Measurements from ENCODE around the gene ADCY10.
A peak's percentile ranks its signal among the peaks of the same experiment; 100 is the strongest.
"Not testable (repeated sequence)": the region's sequence is repeated elsewhere in the genome, so short reads cannot be mapped to it uniquely, and the experiment has no call there.

Gene ADCY10

GRCh38 chr1:167842872-167843271 is 71.1 kb downstream of the ADCY10 start:
- DNase-seq, result no peak

- DNase-seq, result no peak
Observed at GRCh38 chr1:167841530-167841929, 72.4 kb downstream of the ADCY10 start.

GRCh38 chr1:167839009-167839408 is 74.9 kb downstream of the ADCY10 start:
- DNase-seq, result no peak

DNA sequence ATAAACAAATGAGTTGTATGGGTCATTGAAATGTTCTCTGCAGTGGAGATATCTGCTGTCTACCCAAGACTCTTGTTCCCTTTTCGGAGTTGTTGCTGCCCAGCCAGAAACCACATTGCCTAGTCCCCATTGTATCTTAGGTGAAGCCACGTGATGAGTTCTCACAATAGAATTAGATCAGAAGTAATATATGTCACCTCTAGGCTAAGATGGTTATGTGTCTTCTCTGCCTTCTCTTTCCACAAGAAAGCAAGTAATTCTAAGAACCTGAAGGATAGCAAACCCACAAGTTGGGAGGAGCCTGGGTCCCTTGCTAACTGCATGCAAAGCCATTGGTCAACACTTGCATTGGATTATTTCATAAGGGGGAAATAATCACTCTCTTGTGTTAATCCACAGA is 76.6 kb downstream of the ADCY10 start:
- no peak for DNase-seq

- no peak for DNase-seq
Observed at GRCh38 chr1:167836197-167836596, 77.7 kb downstream of the ADCY10 start.

- DNase-seq, result no peak
Observed at GRCh38 chr1:167833904-167834303, 80.0 kb downstream of the ADCY10 start.

DNA sequence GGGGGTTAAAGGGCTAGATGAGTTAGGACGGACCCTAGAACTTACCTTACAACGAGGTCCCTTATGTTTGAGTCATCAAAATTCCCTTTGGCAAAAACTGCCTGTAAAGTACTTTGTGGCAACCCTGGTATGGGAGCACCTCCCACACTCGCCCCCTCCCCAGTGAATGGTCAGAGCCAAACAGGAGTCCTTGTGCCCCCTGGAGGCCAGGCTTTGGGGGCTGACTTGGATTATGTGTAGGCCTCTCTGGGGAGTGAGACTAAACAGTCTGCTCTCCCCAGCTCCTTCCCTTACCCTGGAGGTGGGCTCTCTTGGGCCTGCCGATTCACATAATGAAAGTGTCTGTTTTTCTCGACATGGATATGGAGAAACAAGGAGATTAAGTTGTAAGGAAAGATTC is 81.2 kb downstream of the ADCY10 start:
- no peak for DNase-seq

DNA sequence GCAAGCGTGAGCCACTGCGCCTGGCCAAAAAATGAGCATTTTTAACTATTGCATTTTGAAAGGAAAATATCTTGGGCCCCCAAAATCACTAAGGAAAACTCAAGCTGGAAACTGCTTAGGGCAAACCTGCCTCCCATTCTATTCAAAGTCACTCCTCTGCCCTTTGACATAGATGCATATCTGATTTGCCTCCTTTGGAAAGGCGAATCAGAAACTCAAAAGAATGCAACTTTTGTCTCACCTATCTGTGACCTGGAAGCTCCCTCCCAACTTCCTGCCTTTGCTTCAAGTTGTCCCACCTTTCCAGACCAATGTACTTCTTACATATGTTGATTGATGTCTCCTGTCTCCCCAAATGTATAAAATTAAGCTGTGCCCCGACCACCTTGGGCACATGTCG is 83.3 kb downstream of the ADCY10 start:
- not testable (repeated sequence) for DNase-seq

- DNase-seq, result no peak
Observed at GRCh38 chr1:167829868-167830267, 84.1 kb downstream of the ADCY10 start.

DNA sequence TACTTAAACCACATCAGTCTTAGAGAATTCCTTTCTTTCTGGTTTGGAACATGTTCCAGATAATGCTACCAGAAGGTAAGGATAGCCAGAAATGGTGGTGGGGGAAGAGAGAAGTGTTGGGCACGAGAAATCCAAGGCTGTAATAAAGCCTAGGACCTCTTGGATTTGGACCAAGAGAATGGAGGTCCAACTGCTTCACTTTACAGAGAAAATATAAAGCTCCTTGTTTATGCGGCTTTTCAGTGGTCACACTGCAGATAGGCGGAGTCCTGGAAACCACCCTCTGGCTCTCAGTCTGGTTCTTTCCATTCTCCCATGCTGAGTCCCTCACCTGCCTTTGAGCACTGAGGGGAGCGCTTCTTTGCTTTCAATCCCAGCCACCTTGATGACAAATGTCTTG is 87.8 kb downstream of the ADCY10 start:
- peak; percentile 30 for DNase-seq

GRCh38 chr1:167825419-167826079 is 88.4 kb downstream of the ADCY10 start:
- no peak for DNase-seq

GRCh38 chr1:167824163-167824794 is 89.7 kb downstream of the ADCY10 start:
- DNase-seq, result no peak

DNA sequence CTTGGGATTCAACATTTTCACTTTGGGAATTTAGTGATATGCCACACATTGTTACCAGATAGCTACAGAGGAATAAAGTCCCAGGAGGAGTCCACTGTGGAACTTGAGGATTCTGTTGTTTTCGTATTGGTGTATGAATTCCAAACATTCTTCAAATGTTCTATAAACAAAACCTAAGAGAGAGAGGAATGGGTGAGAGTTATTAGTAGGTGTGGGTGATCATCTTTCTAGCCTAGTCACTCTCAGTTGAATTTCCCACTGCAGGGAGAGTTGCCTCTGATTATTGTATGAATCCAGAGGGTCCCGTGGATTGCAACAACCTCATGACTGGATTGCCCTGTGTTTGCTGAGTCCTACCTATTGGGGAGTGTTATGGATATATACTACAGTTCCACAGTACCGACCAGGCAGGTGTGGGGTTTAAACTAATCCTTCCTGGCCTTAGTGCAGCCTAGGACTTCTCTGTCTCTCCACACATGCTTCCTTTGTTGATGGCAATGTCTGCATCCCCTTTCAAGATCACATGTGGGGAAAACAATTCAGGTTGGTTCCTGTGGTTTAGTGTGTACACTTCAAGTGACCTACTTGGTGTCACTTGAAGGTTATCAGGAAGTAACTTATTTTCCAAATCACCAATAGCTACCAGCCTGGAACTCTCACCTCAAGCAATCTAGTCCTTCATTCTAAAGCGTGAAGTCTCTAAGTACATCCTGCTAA is 91.8 kb downstream of the ADCY10 start:
- DNase-seq, result no peak

- DNase-seq, result no peak
Observed at GRCh38 chr1:167821356-167821685, 92.6 kb downstream of the ADCY10 start.

- no peak for DNase-seq
Observed at GRCh38 chr1:167820684-167821355, 93.1 kb downstream of the ADCY10 start.

- peak; percentile 76 for DNase-seq
Observed at GRCh38 chr1:167819849-167820683, 93.9 kb downstream of the ADCY10 start.

DNA sequence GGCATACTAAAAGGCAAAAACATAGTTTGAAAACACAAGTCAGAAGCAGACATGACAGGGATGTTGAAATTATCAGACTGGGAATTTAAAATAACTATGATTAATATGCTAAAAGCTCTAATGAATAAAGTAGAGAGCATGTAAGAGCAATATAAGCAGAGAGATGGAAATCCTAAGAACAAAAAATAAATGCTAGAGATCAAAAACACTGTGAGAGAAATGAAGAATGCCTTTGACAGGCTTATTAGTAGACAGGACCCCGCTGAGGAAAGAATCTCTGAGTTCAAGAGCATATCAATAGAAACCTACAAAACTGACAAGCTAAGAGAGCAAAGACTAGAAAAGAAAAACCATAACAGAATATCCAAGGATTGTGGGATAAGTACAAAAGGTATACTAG is 98.3 kb downstream of the ADCY10 start:
- no peak for DNase-seq

- DNase-seq, result no peak
Observed at GRCh38 chr1:167812972-167813371, 101.0 kb downstream of the ADCY10 start.

GRCh38 chr1:167808690-167809089 is 105.2 kb downstream of the ADCY10 start:
- no peak for DNase-seq

DNA sequence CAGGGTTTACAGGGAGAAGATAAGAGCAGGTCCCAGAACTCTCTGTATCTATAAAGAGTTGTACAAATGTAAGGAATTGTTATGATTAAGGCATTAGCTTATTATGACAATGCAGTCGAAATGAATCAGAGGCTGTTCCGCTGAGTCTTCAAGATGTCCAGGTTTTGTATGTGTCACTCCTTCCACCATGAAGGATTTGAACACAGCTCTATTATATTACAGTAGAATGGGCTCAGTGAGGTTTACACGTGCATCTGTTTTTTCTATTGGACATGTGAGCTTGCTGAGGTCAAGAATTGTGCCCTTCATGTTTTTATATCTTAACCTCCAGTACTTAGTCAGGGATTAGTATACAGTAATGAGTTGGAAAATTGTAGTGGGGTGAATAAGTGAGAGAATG is 105.8 kb downstream of the ADCY10 start:
- DNase-seq, result no peak

DNA sequence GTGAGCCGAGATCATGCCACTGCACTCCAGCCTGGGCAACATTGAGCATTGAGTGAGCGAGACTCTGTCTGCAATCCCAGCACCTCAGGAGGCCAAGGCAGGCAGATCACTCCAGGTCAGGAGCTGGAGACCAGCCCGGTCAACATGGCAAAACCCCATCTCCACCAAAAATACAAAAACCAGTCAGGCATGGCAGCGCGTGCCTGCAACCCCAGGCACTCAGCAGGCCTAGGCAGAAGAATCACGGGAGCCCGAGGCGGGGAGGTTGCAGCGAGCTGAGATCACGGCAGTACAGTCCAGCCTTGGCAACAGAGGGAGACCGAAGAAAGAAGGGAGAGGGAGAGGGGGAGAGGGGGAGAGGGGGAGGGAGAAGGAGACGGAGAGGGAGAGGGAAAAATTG is 107.3 kb downstream of the ADCY10 start:
- not testable (repeated sequence) for DNase-seq

DNA sequence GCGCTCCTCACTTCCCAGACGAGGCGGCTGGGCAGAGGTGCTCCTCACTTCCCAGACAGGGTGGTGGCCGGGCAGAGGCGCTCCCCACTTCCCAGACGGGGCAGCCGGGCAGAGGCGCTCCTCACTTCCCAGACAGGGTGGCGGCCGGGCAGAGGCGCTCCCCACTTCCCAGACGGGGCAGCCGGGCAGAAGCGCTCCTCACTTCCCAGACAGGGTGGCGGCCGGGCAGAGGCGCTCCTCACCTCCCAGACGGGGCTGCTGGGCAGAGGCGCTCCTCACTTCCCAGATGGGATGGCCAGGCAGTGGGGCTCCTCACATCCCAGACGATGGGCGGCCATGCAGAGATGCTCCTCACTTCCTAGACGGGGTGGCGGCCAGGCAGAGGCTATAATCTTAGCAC is 107.7 kb downstream of the ADCY10 start:
- not testable (repeated sequence) for DNase-seq

- no peak for DNase-seq
Observed at GRCh38 chr1:167805041-167805556, 108.8 kb downstream of the ADCY10 start.
